Endodermal cell (in vitro differentiated cells): ENCODE measurements around the gene LSP1. TPM values are rescaled to one million over a fixed set of nuclear protein-coding genes. Genes with fewer than 3 reads are reported as not detected.

Source experiments
- DNase-seq: peaks from one replicate; pipeline ENCODE4 v3.0.0-alpha.2; 2017
- H3K27ac ChIP-seq: 2 replicates; pipeline ENCODE4 v1.5.1; 2013; ENCODE audit warnings: mild to moderate bottlenecking, low read depth, low read length, moderate library complexity
- H3K27me3 ChIP-seq: 2 replicates; pipeline ENCODE4 v1.6.1; 2013; ENCODE audit warnings: mild to moderate bottlenecking, low read length, moderate library complexity; ENCODE audit not compliant: insufficient read depth, control insufficient read depth, poor library complexity, severe bottlenecking
- H3K36me3 ChIP-seq: 2 replicates; pipeline ENCODE4 v1.7.0; 2013; ENCODE audit warnings: mild to moderate bottlenecking, low read length, moderate library complexity; ENCODE audit not compliant: control insufficient read depth, insufficient read depth
- H3K4me1 ChIP-seq: one replicate; pipeline ENCODE4 v1.7.0; 2013; ENCODE audit warnings: low read length; ENCODE audit not compliant: control insufficient read depth, insufficient read depth
- H3K4me3 ChIP-seq: 2 replicates; pipeline ENCODE4 v1.5.1; 2013; ENCODE audit warnings: mild to moderate bottlenecking, low read length, moderate library complexity
- H3K9ac ChIP-seq: 2 replicates; pipeline ENCODE4 v1.6.1; 2013; ENCODE audit warnings: mild to moderate bottlenecking, low read length, moderate library complexity; ENCODE audit not compliant: poor library complexity, severe bottlenecking; ENCODE audit errors: extremely low read depth
- H3K9me3 ChIP-seq: 2 replicates; pipeline ENCODE4 v1.6.1; 2013; ENCODE audit warnings: mild to moderate bottlenecking, low read length, moderate library complexity; ENCODE audit not compliant: control insufficient read depth
- H3K27ac Mint-ChIP-seq: 2 replicates; pipeline ENCODE4 v1.8.0; 2020; ENCODE audit warnings: mixed read lengths
- H3K27me3 Mint-ChIP-seq: 2 replicates; pipeline ENCODE4 v1.8.0; 2021; ENCODE audit warnings: mild to moderate bottlenecking, mixed read lengths; ENCODE audit not compliant: insufficient read depth
- H3K36me3 Mint-ChIP-seq: 2 replicates; pipeline ENCODE4 v1.8.0; 2020; ENCODE audit warnings: low read depth, mixed read lengths
- H3K4me1 Mint-ChIP-seq: 2 replicates; pipeline ENCODE4 v1.8.0; 2020; ENCODE audit warnings: mixed read lengths
- H3K4me3 Mint-ChIP-seq: 2 replicates; pipeline ENCODE4 v1.8.0; 2020; ENCODE audit warnings: mild to moderate bottlenecking, moderate library complexity, mixed read lengths
- H3K9me3 Mint-ChIP-seq: 2 replicates; pipeline ENCODE4 v1.8.0; 2020; ENCODE audit warnings: mild to moderate bottlenecking, mixed read lengths
- WGBS, 2 experiments: methylation state at CpG; one replicate each; pipeline versions ENCODE4 v1.1.5 to v1.1.7; 2013; ENCODE audit warnings: missing lambda C conversion rate in 2 of 2, mixed read lengths in 1 of 2; ENCODE audit not compliant: insufficient coverage in 1 of 2, insufficient read length in 1 of 2; 5-methylcytosine and 5-hydroxymethylcytosine counted together
- total RNA-seq, 2 donors: library from RNA; stranded (reverse); fragmentation: NEBNext Ultra II Directional in 1 of 2; extraction: Animal tissue kit (Norgen Biotek cat#: 25700) in 1 of 2; gene quantifications; 2 replicates in 1 of 2; 3 replicates in 1 of 2; pipeline ENCODE4 v1.2.1, GENCODE V29; 2021
- TF ChIP-seq, protein P1 (sequence below): fragments of 200-600 bp; sonication (generic); conservative IDR thresholded peaks from 2 replicates; pipeline ENCODE4 v1.5.0; 2021; ENCODE audit warnings: antibody characterized with exemption, mild to moderate bottlenecking

LSP1 gene
- total RNA-seq, 2 donors from 2014 or later: not detected

DNA sequence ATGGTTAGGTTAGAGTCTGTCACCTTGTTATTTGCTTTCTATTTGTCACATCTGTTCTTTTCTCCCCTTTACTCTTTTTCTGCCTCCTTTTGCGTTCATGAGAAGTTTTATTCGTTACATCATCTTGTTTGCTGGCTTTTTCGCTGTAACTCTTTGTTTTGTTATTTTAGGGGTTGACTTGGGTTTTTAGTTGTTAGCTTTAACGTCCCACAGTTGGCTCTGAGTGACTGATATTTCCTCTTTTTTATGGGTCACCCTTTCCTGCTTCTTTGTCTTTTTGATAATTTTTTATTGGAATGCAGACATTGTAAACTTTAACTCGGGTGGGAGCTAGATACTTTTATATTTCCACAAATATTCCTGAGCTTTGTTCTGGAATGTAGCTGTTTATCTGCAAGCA is 53.3 kb downstream of the LSP1 start:
- no peak overlapping the region for H3K9ac ChIP-seq
- H3K9me3 ChIP-seq: no peaks in the 10 kb centered on the region
- no peak for DNase-seq
- H3K4me3 ChIP-seq: no peak overlapping the region
- H3K4me1 Mint-ChIP-seq: peaks cover 13% of the 10 kb centered on the region
- H3K36me3 Mint-ChIP-seq: no peaks in the 10 kb centered on the region
- H3K27ac Mint-ChIP-seq: peak overlapping the region; percentile 14
- no peaks in the 10 kb centered on the region for H3K9me3 Mint-ChIP-seq
- H3K4me3 Mint-ChIP-seq: no peak overlapping the region
- TF ChIP-seq, protein P1, sequence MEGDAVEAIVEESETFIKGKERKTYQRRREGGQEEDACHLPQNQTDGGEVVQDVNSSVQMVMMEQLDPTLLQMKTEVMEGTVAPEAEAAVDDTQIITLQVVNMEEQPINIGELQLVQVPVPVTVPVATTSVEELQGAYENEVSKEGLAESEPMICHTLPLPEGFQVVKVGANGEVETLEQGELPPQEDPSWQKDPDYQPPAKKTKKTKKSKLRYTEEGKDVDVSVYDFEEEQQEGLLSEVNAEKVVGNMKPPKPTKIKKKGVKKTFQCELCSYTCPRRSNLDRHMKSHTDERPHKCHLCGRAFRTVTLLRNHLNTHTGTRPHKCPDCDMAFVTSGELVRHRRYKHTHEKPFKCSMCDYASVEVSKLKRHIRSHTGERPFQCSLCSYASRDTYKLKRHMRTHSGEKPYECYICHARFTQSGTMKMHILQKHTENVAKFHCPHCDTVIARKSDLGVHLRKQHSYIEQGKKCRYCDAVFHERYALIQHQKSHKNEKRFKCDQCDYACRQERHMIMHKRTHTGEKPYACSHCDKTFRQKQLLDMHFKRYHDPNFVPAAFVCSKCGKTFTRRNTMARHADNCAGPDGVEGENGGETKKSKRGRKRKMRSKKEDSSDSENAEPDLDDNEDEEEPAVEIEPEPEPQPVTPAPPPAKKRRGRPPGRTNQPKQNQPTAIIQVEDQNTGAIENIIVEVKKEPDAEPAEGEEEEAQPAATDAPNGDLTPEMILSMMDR: no peak
- no peak overlapping the region for H3K27ac ChIP-seq
- H3K36me3 ChIP-seq: no peaks in the 10 kb centered on the region
- peaks cover 2% of the 10 kb centered on the region for H3K27me3 Mint-ChIP-seq
- 82% methylated on average over 5 of the region's 5 CpGs; no CpG with 5 or more reads in 1 of the 2 experiments for WGBS, 2 experiments
- H3K4me1 ChIP-seq: no peaks in the 10 kb centered on the region
- H3K27me3 ChIP-seq: no peaks in the 10 kb centered on the region

DNA sequence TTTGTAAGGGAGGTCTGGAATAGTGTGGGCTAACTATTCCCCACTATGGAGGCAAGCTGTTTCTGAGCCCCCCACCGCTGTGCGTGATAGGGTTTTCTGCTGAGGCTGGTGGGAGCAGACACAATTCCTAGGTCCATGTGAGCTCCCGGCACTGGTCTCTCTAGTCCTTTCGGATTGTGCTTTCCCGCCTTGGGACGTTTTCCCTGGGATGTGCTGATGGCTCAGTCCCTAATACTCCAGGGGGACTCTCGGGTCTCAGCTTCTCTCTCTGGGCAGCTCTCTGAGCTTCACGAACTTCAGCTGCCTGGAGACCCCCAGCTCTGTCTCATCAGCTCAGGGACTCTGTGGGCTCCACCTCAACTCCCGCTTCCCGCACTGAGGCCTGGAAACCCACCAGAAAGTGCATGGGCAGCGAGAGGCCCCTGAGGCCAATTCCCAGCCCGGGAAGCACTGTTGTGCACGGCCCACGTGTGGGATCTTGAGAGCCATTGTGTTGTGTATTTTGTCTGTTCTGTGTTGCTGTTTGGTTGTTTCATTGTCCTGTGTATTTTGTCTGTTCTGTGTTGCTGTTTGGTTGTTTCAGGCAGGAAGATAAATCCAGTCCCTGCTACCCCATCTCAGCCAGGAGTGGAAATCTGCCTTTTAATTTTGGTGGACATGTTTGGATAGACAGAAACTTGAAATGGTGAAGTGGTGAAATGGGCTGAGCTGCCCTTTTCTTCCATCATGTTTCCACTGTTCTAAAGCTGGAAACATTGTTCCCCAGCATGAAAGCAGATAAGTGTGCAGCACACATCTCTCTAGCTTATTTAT is 53.9 kb downstream of the LSP1 start:
- TF ChIP-seq, protein P1: no peak
- Mint-ChIP-seq H3K27ac (peak overlapping the region; percentile 14), H3K4me3 (no peak overlapping the region), H3K9me3 (no peaks in the 10 kb centered on the region), H3K4me1 (peaks cover 13% of the 10 kb centered on the region), H3K27me3 (peaks cover 2% of the 10 kb centered on the region), H3K36me3 (no peaks in the 10 kb centered on the region)
- Histone ChIP-seq H3K4me1 (no peaks in the 10 kb centered on the region), H3K27ac (no peak overlapping the region), H3K36me3 (no peaks in the 10 kb centered on the region), H3K4me3 (no peak overlapping the region), H3K9me3 (no peaks in the 10 kb centered on the region), H3K27me3 (no peaks in the 10 kb centered on the region), H3K9ac (no peak overlapping the region)
- WGBS, 2 experiments: 85% methylated on average over 11 to 14 of the region's 14 CpGs
- DNase-seq: peak; percentile 62

DNA sequence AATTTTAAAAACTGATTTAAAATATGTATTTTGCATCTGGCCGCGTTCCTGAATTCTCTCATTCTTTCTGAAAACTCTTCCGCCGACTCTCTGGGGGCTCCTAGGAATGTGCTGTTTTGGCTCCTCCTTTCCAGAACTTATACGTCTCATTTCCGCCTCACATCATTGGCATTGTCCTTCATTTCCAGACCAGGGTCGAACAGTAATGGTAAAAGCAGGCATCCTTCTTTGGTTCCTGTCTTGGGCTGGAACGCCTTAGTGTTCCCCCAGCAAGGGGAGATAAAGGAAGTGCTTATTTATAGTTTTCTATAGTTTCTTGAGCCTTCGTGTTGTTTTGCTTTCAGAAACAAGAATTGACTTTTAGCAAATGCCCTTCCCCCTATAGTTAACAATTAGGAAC is 55.7 kb downstream of the LSP1 start:
- no peak overlapping the region for H3K27ac Mint-ChIP-seq
- Histone ChIP-seq H3K9ac (no peak overlapping the region), H3K36me3 (no peaks in the 10 kb centered on the region), H3K4me3 (no peak overlapping the region), H3K4me1 (no peaks in the 10 kb centered on the region), H3K9me3 (no peaks in the 10 kb centered on the region), H3K27ac (no peak overlapping the region), H3K27me3 (no peaks in the 10 kb centered on the region)
- H3K36me3 Mint-ChIP-seq: no peaks in the 10 kb centered on the region
- H3K9me3 Mint-ChIP-seq: no peaks in the 10 kb centered on the region
- 80 to 84% methylated on average over 4 to 9 of the region's 9 CpGs for WGBS, 2 experiments
- no peak for DNase-seq
- H3K4me1 Mint-ChIP-seq: peaks cover 13% of the 10 kb centered on the region
- no peak overlapping the region for H3K4me3 Mint-ChIP-seq
- peaks cover 2% of the 10 kb centered on the region for H3K27me3 Mint-ChIP-seq
- TF ChIP-seq, protein P1: no peak
